ENCODE measurements around the gene PALM.

The PALM gene

DNA sequence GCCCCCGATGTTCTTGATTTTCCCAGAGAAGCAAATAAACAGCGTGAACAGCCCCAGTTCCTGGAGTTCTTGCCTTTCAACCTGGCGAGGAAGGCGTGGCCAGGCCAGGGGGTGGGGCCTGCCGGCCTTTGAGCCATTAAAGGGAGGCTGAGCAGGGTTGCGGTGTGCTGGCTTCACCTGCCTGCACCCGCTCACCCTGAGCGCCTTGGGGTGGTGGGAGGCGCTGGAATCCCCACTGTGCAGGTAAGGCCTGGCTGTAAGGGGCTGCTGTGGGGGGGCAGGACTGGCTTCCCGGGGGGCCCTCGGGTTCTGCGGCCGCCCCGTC lies 39.5 kb downstream of the PALM start:
- no peak overlapping the region for H3K27ac Mint-ChIP-seq (ENCODE audit: low read depth)
- ATAC-seq (replicated peaks; ENCODE audit: extremely low read depth, poor library complexity, severe bottlenecking): no peak
- no peaks in the 10 kb centered on the region for H3K4me1 Mint-ChIP-seq
- peaks cover 1% of the 10 kb centered on the region for H3K36me3 Mint-ChIP-seq (ENCODE audit: insufficient read depth)
- H3K27me3 Mint-ChIP-seq: no peaks in the 10 kb centered on the region
- DNase-seq (ENCODE audit: low spot score in 2 of 2): no peak
- no peaks in the 10 kb centered on the region for H3K9me3 Mint-ChIP-seq
- H3K4me3 Mint-ChIP-seq: no peak overlapping the region

DNA sequence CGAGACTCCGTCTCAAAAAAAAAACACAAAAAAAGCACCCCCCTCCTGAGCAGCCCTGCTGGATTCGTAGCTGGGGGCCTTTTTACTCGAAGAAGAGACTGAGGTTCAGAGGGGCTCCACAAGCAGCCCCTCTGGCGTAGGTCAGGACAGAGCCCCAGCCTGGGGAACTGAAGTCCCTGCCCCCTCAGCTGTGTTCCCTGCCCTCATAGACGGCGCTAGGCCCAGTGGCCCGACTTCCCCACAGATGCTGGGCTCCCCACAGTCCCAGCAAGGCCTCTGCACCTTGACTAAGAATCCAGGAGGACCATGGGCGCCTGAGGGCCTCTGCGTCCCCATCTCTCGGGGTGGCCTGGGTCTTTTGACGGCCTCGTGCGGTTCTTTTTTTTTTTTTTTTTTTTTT lies 41.1 kb downstream of the PALM start:
- ATAC-seq (replicated peaks; ENCODE audit: extremely low read depth, poor library complexity, severe bottlenecking) (no peak), DNase-seq (ENCODE audit: low spot score in 2 of 2) (no peak)
- Mint-ChIP-seq H3K27me3 (no peaks in the 10 kb centered on the region), H3K9me3 (no peaks in the 10 kb centered on the region), H3K36me3 (ENCODE audit: insufficient read depth) (peaks cover 1% of the 10 kb centered on the region), H3K4me3 (no peak overlapping the region), H3K4me1 (no peaks in the 10 kb centered on the region), H3K27ac (ENCODE audit: low read depth) (no peak overlapping the region)

DNA sequence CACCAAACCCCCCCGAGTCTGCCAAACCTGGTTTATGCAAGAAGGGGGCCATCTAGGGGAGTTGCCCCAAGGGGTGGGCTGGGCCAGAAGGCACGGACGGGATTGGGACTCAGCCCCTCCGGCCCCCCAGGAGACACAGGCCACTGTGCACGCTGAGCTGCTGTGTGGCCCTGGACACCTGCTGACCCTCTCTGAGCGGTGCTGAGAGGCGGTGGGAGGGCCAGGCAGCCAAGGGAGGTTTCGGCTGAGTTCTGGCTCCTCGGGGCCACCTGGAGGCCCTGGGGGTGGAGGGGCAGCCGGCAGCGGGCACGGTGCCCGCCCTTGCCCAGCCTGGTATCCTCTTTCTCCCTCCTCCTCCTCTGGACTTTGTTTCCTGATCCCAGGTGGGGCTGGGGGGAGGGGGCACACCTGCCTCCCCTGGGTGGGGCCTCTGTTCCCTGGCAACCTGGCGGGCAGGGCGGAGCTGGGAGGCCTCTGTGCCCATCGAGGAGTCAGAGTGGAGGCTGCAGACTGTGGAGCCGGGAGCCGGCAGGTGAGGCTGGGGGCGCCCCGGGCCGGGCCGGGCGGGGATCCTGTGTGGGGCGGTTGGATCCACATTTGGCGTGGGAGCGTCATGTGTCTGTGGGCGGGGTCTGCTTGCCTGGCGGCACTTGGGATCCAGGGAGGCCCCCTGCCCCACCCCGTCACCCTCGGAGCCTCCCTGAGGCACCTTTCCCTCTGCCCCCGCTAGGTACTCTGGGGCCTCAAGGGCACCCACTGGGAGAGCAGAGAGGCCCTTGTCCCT lies 42.1 kb downstream of the PALM start, which contains the start of gene MISP:
Gene MISP (plus strand): TSS at position 473 of the 784 bp plus-strand sequence. CDS start 5,835 bp downstream, outside the sequence.
- Mint-ChIP-seq H3K4me3 (no peak within 1 kb of the TSS), H3K36me3 (ENCODE audit: insufficient read depth) (peaks cover 3% of the 10 kb centered on the region), H3K4me1 (no peaks in the 10 kb centered on the region)

DNA sequence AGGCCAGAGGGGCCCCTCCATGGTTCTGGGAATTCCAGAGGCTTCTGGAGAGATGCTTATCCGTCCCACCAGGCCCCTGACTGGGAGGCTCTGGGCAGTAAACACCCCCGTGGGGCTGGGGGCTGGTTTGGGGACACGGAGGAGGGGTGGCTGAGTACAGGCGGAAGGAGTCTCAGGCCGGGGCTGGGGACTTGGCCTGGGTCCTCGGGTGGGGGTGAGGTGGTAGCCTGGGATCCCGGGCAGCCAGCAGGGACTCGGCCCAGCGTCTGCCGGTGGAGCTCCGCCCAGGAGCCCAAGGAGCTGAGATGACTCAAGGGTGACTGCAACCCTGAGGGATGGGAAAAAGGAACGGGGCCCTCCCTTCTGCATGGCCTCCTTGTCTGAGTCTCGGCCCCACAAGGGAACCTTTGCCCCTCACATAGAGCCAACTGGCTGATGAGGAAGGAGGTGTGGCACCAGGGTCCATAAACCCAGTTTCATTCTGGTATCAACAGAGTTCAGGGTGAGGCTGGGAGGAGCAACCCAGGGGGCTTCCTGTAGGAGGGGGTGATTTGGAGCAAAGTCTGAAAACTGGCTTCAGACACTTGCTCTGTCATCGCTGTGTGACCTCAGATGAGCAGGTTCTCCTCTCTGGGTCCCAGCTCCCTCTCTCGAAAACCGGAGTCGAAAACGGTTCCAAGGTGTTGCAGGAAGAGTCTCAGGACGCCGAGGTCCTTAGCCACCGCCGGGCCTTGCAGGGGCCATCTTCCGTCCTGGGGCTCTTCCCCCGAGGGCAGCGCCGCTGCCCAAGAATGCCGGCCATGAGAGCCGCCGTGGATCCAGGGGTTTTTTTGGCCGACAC lies 43.0 kb downstream of the PALM start:
- H3K4me1 Mint-ChIP-seq: no peaks in the 10 kb centered on the region
- H3K36me3 Mint-ChIP-seq (ENCODE audit: insufficient read depth): peaks cover 3% of the 10 kb centered on the region
- no peaks in the 10 kb centered on the region for H3K27me3 Mint-ChIP-seq
- no peak overlapping the region for H3K27ac Mint-ChIP-seq (ENCODE audit: low read depth)
- no peaks in the 10 kb centered on the region for H3K9me3 Mint-ChIP-seq
- no peak overlapping the region for H3K4me3 Mint-ChIP-seq
- DNase-seq (ENCODE audit: low spot score in 2 of 2): no peak
- no peak for ATAC-seq (replicated peaks; ENCODE audit: extremely low read depth, poor library complexity, severe bottlenecking)

More for the DNA sequence above, 42.1 kb downstream of the PALM start, which contains the start of gene MISP:
- ATAC-seq (replicated peaks; ENCODE audit: extremely low read depth, poor library complexity, severe bottlenecking) (no peak), DNase-seq (ENCODE audit: low spot score in 2 of 2) (no peak)
- Mint-ChIP-seq H3K9me3 (no peaks in the 10 kb centered on the region), H3K27me3 (no peaks in the 10 kb centered on the region), H3K27ac (ENCODE audit: low read depth) (no peak within 1 kb of the TSS)

DNA sequence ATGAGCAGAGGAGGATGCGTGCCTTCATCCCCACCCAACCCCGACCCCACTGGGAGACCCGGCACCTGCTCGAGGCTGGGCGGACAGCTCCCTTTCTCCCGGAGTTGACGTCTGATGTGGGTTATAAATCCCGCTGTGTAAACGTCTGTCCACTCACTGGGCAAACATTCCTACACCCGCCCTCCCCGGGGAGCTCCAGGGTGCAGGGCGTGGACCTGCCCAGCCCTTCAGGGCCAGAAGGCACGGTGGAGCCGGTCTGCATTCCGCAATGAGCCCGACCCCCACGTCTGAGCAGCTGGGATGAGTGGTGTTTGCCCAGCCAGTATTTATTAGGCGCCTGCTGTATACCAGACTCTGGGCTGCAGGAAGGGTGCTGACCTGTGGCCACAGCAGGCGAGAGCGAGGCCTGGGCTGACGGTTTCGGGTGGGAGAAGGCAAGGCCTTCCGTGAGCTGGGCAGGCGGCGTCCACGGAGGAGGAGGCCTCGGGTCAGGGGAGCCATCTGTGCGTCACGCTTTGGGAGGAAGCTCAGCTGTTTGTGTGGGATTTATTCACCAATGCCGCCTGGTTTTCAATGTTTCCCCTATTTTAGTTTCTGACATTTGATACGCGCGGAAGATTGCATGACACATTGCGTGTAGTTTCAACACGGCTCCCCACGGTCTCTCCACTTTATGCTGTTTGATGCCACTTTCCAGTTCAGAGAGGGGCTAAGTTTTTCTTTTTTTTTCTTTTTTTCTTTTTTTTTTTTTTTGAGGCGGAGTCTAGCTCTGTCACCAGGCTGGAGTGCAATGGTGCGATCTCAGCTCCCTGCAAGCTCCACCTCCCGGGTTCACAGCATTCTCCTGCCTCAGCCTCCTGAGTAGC lies 44.1 kb downstream of the PALM start:
- no peaks in the 10 kb centered on the region for H3K27me3 Mint-ChIP-seq
- peaks cover 6% of the 10 kb centered on the region for H3K36me3 Mint-ChIP-seq (ENCODE audit: insufficient read depth)
- DNase-seq (ENCODE audit: low spot score in 2 of 2) (no peak), ATAC-seq (replicated peaks; ENCODE audit: extremely low read depth, poor library complexity, severe bottlenecking) (no peak)
- no peaks in the 10 kb centered on the region for H3K4me1 Mint-ChIP-seq
- no peak overlapping the region for H3K27ac Mint-ChIP-seq (ENCODE audit: low read depth)
- H3K9me3 Mint-ChIP-seq: no peaks in the 10 kb centered on the region
- no peak overlapping the region for H3K4me3 Mint-ChIP-seq

DNA sequence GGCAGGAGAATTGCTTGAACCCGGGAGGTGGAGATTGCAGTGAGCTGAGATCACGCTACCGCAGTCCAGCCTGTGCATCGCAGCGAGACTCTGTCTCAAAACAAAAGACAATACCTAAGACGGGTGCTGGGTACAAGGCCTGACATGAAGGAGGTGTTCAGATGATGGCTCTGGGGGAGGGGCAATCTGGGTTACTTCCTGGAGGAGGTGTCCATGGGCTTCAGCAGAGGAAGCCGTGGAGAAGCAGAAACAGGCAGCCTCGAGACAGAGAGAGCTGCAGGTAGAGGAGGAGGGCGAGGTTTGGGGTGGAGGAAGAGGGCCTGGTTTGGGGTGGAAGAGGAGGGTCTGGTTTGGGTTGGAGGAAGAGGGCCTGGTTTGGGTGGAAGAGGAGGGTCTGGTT lies 45.8 kb downstream of the PALM start:
- ATAC-seq (replicated peaks; ENCODE audit: extremely low read depth, poor library complexity, severe bottlenecking) (no peak), DNase-seq (ENCODE audit: low spot score in 2 of 2) (no peak)
- Mint-ChIP-seq H3K4me3 (no peak overlapping the region), H3K27ac (ENCODE audit: low read depth) (no peak overlapping the region), H3K27me3 (no peaks in the 10 kb centered on the region), H3K4me1 (no peaks in the 10 kb centered on the region), H3K9me3 (no peaks in the 10 kb centered on the region), H3K36me3 (ENCODE audit: insufficient read depth) (peaks cover 5% of the 10 kb centered on the region)

DNA sequence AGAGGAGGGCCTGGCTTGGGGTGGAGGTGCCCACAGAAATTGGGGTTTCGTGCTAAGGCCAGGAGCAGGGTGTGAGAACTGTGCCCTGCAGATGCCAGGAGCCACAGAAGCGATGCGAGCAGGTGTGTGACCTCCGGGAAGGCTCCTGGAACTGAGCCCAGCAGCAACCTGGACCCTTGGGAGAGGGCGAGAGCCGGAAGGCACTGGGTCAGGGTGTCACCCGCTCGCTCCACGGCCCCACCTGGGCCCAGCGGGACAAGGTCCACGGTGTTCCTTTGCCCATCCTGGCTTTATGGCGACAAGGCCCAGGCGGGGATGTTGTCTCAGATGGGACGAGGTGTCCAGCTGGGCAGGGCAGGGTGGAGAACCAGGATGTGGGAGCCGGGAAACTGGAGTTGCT lies 46.3 kb downstream of the PALM start:
- H3K4me1 Mint-ChIP-seq: no peaks in the 10 kb centered on the region
- no peaks in the 10 kb centered on the region for H3K27me3 Mint-ChIP-seq
- H3K9me3 Mint-ChIP-seq: no peaks in the 10 kb centered on the region
- no peak for ATAC-seq (replicated peaks; ENCODE audit: extremely low read depth, poor library complexity, severe bottlenecking)
- H3K36me3 Mint-ChIP-seq (ENCODE audit: insufficient read depth): peaks cover 5% of the 10 kb centered on the region
- H3K27ac Mint-ChIP-seq (ENCODE audit: low read depth): no peak overlapping the region
- no peak overlapping the region for H3K4me3 Mint-ChIP-seq
- no peak for DNase-seq (ENCODE audit: low spot score in 2 of 2)

DNA sequence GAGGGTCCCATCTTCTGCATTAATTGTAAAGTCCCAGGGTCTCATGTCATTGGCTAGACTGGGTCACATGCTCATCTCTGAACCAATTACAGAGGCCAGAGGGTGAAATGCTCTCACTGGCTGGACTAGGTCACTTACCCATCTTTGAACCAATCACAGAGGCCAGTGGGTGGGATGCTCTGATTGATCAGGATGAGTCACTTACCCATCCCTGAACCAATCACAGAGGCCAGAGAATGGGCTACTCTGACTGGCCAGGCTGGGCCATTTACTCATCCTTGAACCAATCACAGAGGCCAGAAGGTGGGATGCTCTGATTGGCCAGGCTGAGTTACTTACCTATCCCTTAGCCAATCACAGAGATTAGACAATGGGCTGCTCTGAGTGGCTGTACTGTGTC lies 47.5 kb downstream of the PALM start:
- H3K36me3 Mint-ChIP-seq (ENCODE audit: insufficient read depth): peaks cover 5% of the 10 kb centered on the region
- H3K27ac Mint-ChIP-seq (ENCODE audit: low read depth): no peak overlapping the region
- ATAC-seq (replicated peaks; ENCODE audit: extremely low read depth, poor library complexity, severe bottlenecking): no peak

DNA sequence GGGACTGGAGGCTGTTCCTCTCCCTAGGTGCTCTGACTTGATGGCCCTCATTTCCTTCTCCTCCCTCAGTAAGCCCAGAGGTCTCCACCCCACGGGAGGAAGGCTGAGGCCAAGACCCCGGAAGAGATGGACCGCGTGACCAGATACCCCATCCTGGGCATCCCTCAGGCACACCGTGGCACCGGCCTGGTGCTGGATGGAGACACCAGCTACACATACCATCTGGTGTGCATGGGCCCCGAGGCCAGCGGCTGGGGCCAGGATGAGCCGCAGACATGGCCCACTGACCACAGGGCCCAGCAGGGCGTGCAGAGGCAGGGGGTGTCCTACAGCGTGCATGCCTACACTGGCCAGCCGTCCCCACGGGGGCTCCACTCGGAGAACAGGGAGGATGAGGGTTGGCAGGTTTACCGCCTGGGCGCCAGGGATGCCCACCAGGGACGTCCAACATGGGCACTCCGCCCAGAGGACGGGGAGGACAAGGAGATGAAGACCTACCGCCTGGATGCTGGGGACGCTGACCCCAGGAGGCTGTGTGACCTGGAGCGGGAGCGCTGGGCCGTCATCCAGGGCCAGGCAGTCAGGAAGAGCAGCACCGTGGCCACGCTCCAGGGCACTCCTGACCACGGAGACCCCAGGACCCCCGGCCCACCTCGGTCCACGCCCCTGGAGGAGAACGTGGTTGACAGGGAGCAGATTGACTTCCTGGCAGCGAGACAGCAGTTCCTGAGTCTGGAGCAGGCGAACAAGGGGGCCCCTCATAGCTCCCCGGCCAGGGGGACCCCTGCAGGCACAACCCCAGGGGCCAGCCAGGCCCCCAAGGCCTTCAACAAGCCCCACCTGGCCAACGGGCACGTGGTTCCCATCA lies 48.3 kb downstream of the PALM start:
- Mint-ChIP-seq H3K27ac (ENCODE audit: low read depth) (no peak overlapping the region), H3K9me3 (no peaks in the 10 kb centered on the region), H3K4me1 (no peaks in the 10 kb centered on the region), H3K27me3 (no peaks in the 10 kb centered on the region), H3K36me3 (ENCODE audit: insufficient read depth) (peaks cover 5% of the 10 kb centered on the region), H3K4me3 (no peak overlapping the region)
- ATAC-seq (replicated peaks; ENCODE audit: extremely low read depth, poor library complexity, severe bottlenecking) (no peak), DNase-seq (ENCODE audit: low spot score in 2 of 2) (no peak)

More for the DNA sequence above, 47.5 kb downstream of the PALM start:
- Mint-ChIP-seq H3K4me1 (no peaks in the 10 kb centered on the region), H3K9me3 (no peaks in the 10 kb centered on the region), H3K4me3 (no peak overlapping the region), H3K27me3 (no peaks in the 10 kb centered on the region)
- DNase-seq (ENCODE audit: low spot score in 2 of 2): no peak

DNA sequence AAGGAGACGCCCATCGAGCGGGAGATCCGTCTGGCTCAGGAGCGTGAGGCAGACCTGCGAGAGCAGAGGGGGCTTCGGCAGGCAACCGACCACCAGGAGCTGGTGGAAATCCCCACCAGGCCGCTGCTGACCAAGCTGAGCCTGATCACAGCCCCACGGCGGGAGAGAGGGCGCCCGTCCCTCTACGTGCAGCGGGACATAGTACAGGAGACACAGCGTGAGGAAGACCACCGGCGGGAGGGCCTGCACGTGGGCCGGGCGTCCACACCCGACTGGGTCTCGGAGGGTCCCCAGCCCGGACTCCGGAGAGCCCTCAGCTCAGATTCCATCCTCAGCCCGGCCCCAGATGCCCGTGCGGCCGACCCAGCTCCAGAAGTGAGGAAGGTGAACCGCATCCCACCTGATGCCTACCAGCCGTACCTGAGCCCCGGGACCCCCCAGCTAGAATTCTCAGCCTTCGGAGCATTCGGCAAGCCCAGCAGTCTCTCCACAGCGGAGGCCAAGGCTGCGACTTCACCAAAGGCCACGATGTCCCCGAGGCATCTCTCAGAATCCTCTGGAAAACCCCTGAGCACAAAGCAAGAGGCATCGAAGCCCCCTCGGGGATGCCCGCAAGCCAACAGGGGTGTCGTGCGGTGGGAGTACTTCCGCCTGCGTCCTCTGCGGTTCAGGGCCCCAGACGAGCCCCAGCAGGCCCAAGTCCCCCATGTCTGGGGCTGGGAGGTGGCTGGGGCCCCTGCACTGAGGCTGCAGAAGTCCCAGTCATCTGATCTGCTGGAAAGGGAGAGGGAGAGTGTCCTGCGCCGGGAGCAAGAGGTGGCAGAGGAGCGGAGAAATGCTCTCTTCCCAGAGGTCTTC lies 49.3 kb downstream of the PALM start:
- no peak overlapping the region for H3K27ac Mint-ChIP-seq (ENCODE audit: low read depth)

DNA sequence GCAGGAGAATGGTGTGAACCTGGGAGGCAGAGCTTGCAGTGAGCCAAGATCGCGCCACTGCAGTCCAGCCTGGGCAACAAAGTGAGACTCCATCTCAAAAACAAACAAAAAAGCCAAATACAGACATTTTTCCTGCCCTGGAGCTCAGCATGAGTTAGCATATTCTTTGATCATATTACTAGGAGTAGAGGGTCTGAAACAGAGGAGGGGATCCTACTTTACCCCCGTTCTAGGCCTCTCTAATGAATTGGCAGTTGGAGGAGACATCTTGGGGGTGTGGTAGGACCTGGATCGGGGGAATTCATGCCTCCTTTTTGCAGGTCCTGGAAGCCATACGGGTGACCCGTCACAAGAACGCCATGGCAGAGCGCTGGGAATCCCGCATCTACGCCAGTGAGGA lies 54.4 kb downstream of the PALM start:
- Mint-ChIP-seq H3K9me3 (no peaks in the 10 kb centered on the region), H3K4me1 (no peaks in the 10 kb centered on the region), H3K36me3 (ENCODE audit: insufficient read depth) (no peaks in the 10 kb centered on the region), H3K27ac (ENCODE audit: low read depth) (no peak overlapping the region), H3K4me3 (no peak overlapping the region), H3K27me3 (peaks cover 10% of the 10 kb centered on the region)
- no peak for DNase-seq (ENCODE audit: low spot score in 2 of 2)
- ATAC-seq (replicated peaks; ENCODE audit: extremely low read depth, poor library complexity, severe bottlenecking): no peak

More for the DNA sequence above, 49.3 kb downstream of the PALM start:
- H3K4me3 Mint-ChIP-seq: no peak overlapping the region
- no peaks in the 10 kb centered on the region for H3K27me3 Mint-ChIP-seq
- peaks cover 5% of the 10 kb centered on the region for H3K36me3 Mint-ChIP-seq (ENCODE audit: insufficient read depth)
- DNase-seq (ENCODE audit: low spot score in 2 of 2): no peak
- no peak for ATAC-seq (replicated peaks; ENCODE audit: extremely low read depth, poor library complexity, severe bottlenecking)
- H3K9me3 Mint-ChIP-seq: no peaks in the 10 kb centered on the region
- H3K4me1 Mint-ChIP-seq: no peaks in the 10 kb centered on the region
